Muscle layer of colon (tissue), 2 donors: ENCODE measurements around the gene GABRG3.

Experiments used
- H3K27ac ChIP-seq: one replicate; pipeline ENCODE4 v1.7.0; 2013; ENCODE audit warnings: low read depth, mild to moderate bottlenecking, low read length, moderate library complexity
- H3K27me3 ChIP-seq, 2 donors: one replicate each; pipeline ENCODE4 v1.7.0; 2013; ENCODE audit warnings: low read length in 2 of 2, mild to moderate bottlenecking in 2 of 2; ENCODE audit not compliant: insufficient read depth in 2 of 2, control insufficient read depth in 1 of 2
- H3K36me3 ChIP-seq: one replicate; pipeline ENCODE4 v1.7.0; 2013; ENCODE audit warnings: mild to moderate bottlenecking, low read length; ENCODE audit not compliant: insufficient read depth
- H3K4me1 ChIP-seq: one replicate; pipeline ENCODE4 v1.7.0; 2013; ENCODE audit warnings: mild to moderate bottlenecking, low read length; ENCODE audit not compliant: insufficient read depth
- H3K4me3 ChIP-seq, 2 donors: one replicate each; pipeline ENCODE4 v1.7.0; 2013; ENCODE audit warnings: low read length in 2 of 2, low read depth in 1 of 2, mild to moderate bottlenecking in 1 of 2, moderate library complexity in 1 of 2
- H3K9ac ChIP-seq: one replicate; pipeline ENCODE4 v1.7.0; 2013; ENCODE audit warnings: low read length
- H3K9me3 ChIP-seq: one replicate; pipeline ENCODE4 v1.7.0; 2013; ENCODE audit warnings: mild to moderate bottlenecking, low read length
- donor health status: abdominal sarcoma.
- donor health status: Adenocarcinoma of cecum.

Gene GABRG3

DNA sequence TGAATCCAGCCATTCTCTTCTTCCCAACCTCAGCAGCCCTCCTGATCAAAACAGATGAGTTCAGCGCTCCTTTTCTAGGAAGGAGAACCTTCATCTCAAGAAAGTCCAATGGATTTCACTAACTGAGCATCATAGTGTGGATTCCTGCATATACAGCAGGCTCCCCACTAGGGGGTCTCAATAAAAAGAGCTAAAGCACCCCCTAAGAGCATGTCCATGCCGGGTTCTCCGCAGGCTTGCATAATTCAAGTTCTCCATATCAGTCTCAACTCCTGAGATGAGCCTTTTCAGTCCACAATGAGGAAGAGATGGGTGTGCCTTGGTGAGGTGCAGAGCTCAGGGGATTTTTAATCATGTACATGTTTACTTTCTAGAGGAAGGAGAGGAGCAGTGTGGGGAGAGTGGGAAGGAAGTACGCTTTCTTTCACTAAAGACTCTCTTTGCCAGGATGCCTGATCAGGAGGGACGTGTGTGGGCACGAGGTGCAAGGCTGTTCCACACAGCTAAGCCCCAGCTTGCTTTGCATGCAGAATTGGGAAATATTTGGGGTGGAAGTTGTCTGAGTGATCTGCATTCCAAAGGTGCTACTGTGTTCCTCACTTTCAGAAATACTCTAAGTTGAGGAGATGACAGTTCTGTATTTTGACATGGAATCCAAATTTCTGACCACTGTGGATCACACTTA lies 564.6 kb downstream of the GABRG3 start:
- Histone ChIP-seq H3K27me3 (no peaks in the 10 kb centered on the region), H3K4me3 (no peak overlapping the region), H3K36me3 (no peaks in the 10 kb centered on the region), H3K27ac (no peak overlapping the region), H3K9ac (no peak overlapping the region), H3K9me3 (no peaks in the 10 kb centered on the region), H3K4me1 (no peaks in the 10 kb centered on the region)

- no peak overlapping the region for H3K9ac ChIP-seq
- H3K36me3 ChIP-seq = no peaks in the 10 kb centered on the region
- no peaks in the 10 kb centered on the region for H3K9me3 ChIP-seq
- H3K27me3 ChIP-seq = no peaks in the 10 kb centered on the region
- H3K4me3 ChIP-seq = no peak overlapping the region
- no peak overlapping the region for H3K27ac ChIP-seq
- no peaks in the 10 kb centered on the region for H3K4me1 ChIP-seq
Measured at GRCh38 chr15:27538325-27538724, 567.3 kb downstream of the GABRG3 start.

- Histone ChIP-seq H3K4me1 (no peaks in the 10 kb centered on the region), H3K9ac (no peak overlapping the region)
Measured at GRCh38 chr15:27541581-27541980, 570.6 kb downstream of the GABRG3 start.

DNA sequence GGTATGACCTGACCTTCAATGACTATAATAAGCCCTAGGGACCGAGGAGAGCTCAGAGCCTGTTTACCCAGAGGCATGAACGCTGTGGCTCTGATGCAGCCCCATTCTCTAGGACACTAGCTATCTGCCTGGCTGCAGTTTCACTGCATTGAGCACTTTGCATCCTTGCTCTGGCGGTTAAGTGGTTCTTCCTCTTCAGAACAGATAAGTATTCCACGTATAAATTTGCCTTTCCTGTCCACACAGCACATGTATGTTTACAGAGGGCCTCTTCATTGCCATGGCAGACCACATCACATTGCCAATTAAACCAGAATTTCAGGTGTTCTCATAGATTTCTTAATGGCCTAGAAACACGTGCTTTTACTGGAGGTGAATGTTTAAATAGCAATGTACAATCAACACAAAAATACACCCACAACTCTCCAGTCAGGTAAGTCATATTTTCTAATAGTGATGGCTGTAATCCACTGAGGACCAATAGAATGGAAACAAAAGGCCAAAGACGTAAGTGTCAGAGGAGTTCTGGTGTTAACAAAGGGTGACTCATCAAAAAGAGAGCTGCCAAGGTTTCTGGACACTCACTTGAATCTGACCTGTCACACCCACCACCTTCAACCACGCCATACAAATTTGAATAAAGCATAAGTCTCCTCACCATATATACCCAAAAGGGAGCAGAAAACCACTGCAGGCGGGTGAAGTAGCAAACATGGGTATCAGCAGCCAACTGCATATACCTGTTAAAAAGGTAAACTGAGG lies 574.7 kb downstream of the GABRG3 start:
- no peaks in the 10 kb centered on the region for H3K9me3 ChIP-seq
- no peak overlapping the region for H3K4me3 ChIP-seq
- H3K4me1 ChIP-seq = no peaks in the 10 kb centered on the region
- no peak overlapping the region for H3K27ac ChIP-seq
- no peaks in the 10 kb centered on the region for H3K36me3 ChIP-seq
- H3K27me3 ChIP-seq = no peaks in the 10 kb centered on the region
- H3K9ac ChIP-seq = no peak overlapping the region

More at GRCh38 chr15:27541581-27541980, 570.6 kb downstream of the GABRG3 start:
- Histone ChIP-seq H3K4me3 (no peak overlapping the region), H3K9me3 (no peaks in the 10 kb centered on the region), H3K27ac (no peak overlapping the region), H3K27me3 (no peaks in the 10 kb centered on the region), H3K36me3 (no peaks in the 10 kb centered on the region)

- Histone ChIP-seq H3K4me3 (no peak overlapping the region), H3K27me3 (no peaks in the 10 kb centered on the region), H3K36me3 (no peaks in the 10 kb centered on the region), H3K4me1 (no peaks in the 10 kb centered on the region), H3K9me3 (no peaks in the 10 kb centered on the region), H3K27ac (no peak overlapping the region), H3K9ac (no peak overlapping the region)
Measured at GRCh38 chr15:27549746-27550145, 578.8 kb downstream of the GABRG3 start.

GRCh38 chr15:27550635-27551034 lies 579.7 kb downstream of the GABRG3 start:
- Histone ChIP-seq H3K27me3 (no peaks in the 10 kb centered on the region), H3K27ac (no peak overlapping the region), H3K4me1 (no peaks in the 10 kb centered on the region), H3K9me3 (no peaks in the 10 kb centered on the region), H3K9ac (no peak overlapping the region), H3K4me3 (no peak overlapping the region), H3K36me3 (no peaks in the 10 kb centered on the region)

GRCh38 chr15:27561816-27562215 lies 590.8 kb downstream of the GABRG3 start:
- Histone ChIP-seq H3K9me3 (no peaks in the 10 kb centered on the region), H3K4me3 (no peak overlapping the region), H3K27me3 (no peaks in the 10 kb centered on the region), H3K36me3 (no peaks in the 10 kb centered on the region), H3K9ac (no peak overlapping the region), H3K27ac (no peak overlapping the region), H3K4me1 (no peaks in the 10 kb centered on the region)

DNA sequence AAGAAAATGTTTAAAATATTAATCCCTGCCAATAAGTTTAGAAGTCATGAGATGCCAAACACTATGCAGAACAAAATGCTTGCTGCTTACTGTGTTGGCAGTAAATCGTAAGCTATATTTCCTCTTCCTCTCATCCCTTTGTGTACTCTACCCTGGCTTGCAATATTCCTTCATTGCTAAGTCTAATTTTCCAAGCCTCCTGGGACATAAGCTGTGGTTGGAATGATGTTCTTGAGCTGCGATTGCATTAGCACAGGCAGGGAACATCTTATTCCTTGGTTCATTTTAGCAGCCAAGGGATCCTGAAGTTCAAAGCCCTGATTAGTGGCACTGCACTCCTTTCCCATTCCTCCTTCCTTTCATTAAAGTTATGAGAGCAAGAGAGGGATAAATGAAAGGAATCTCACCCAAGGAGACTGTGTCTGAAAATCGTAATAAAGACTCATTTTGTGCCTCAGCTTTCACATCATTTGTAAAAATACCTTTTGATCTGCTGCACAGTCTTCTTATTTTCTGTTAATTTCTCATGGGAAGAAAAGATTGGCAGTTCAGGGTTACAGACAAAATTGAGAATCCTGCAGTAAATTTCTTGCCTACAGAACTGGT lies 592.9 kb downstream of the GABRG3 start:
- no peaks in the 10 kb centered on the region for H3K9me3 ChIP-seq
- no peaks in the 10 kb centered on the region for H3K4me1 ChIP-seq
- no peak overlapping the region for H3K27ac ChIP-seq
- no peaks in the 10 kb centered on the region for H3K36me3 ChIP-seq
- H3K9ac ChIP-seq = no peak overlapping the region
- no peaks in the 10 kb centered on the region for H3K27me3 ChIP-seq
- no peak overlapping the region for H3K4me3 ChIP-seq

- Histone ChIP-seq H3K27ac (no peak overlapping the region), H3K9ac (no peak overlapping the region), H3K9me3 (no peaks in the 10 kb centered on the region), H3K36me3 (no peaks in the 10 kb centered on the region), H3K4me1 (no peaks in the 10 kb centered on the region), H3K27me3 (no peaks in the 10 kb centered on the region), H3K4me3 (no peak overlapping the region)
Measured at GRCh38 chr15:27564656-27565055, 593.7 kb downstream of the GABRG3 start.

DNA sequence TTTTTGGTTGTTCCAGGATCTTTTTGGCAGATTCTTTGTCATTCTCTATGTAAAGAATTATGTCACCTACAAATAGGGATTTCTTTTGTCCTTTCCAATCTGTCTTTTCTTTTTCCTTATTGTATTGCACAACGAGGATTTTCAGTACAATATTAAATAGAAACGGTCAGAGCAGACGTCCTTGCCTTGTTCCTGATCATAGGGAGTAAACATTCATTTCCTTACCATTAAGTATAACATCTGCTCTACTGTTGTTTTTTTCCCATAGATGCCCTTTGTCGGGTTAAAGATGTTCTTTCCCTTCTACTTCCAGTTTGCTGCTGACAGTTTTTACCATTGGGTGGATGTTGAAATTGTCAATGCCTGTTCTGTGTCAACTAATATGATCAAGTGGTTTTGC lies 599.8 kb downstream of the GABRG3 start:
- Histone ChIP-seq H3K9me3 (no peaks in the 10 kb centered on the region), H3K4me3 (no peak overlapping the region), H3K9ac (no peak overlapping the region), H3K36me3 (no peaks in the 10 kb centered on the region), H3K4me1 (no peaks in the 10 kb centered on the region), H3K27me3 (no peaks in the 10 kb centered on the region), H3K27ac (no peak overlapping the region)

DNA sequence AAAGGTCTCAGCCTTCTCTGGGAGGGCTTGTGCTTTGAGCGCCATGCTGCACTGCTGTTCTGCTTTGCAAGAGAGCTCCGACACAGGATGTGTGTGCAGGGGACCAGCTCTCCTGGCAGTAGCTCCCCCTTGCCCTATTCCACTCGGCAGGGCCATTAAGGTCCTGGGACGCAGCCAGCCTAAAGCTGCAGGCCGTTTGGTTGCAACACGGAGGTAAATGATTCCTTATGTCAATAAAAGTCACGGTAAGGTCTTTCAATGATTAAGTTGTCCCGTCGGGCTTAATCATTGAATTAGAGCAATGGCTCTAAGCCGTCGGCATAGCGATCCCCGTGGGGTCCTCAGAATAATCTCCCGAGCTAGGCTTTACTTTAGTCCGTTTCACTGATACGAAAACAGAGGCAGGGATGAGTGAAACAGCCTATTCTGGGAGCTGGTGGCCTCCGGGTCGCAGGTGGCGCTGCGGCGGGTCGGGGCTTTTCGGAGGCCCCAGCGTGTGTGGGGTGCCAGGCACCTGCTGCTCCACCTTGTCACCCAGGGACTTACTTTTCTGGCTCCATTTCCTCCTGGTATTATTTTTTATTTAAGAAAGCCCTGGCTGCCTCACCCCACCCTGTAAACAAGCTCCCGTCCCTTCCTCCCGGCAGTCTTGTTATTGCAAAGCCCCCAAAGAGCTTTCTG lies 603.0 kb downstream of the GABRG3 start:
- Histone ChIP-seq H3K4me3 (no peak overlapping the region), H3K27me3 (no peaks in the 10 kb centered on the region)

More for the DNA sequence above, 603.0 kb downstream of the GABRG3 start:
- no peaks in the 10 kb centered on the region for H3K36me3 ChIP-seq
- no peak overlapping the region for H3K27ac ChIP-seq
- H3K9me3 ChIP-seq = no peaks in the 10 kb centered on the region
- no peak overlapping the region for H3K9ac ChIP-seq
- H3K4me1 ChIP-seq = no peaks in the 10 kb centered on the region
